Spleen (tissue), 11 donors: ENCODE data around the gene CDH15. TPM values are rescaled to one million over a fixed set of nuclear protein-coding genes. Genes with fewer than 3 reads are reported as not detected.

ENCODE experiments used
- DNase-seq: peaks from one replicate; pipeline ENCODE4 v3.0.0-alpha.2; 2020
- H3K27ac ChIP-seq, 8 donors: fragments of 200-600 bp; sonication (generic) in 7 of 8; 1 replicate in 4 of 8; 2 replicates in 4 of 8; pipeline versions ENCODE4 v1.5.0 to v1.8.0; 2016 to 2021; ENCODE audit warnings: inconsistent platforms in 4 of 8, mild to moderate bottlenecking in 4 of 8, moderate library complexity in 1 of 8
- H3K27me3 ChIP-seq, 7 donors: fragments of 200-600 bp; sonication (generic) in 6 of 7; replicated peaks in 1 of 7; 1 replicate in 4 of 7; 2 replicates in 3 of 7; pipeline versions ENCODE4 v1.5.0 to v1.8.0; 2016 to 2021; ENCODE audit warnings: inconsistent platforms in 3 of 7, mild to moderate bottlenecking in 1 of 7
- H3K36me3 ChIP-seq, 6 donors: fragments of 200-600 bp; sonication (generic) in 5 of 6; 1 replicate in 4 of 6; 2 replicates in 2 of 6; pipeline versions ENCODE4 v1.5.0 to v1.8.0; 2016 to 2021; ENCODE audit warnings: inconsistent platforms in 2 of 6
- H3K4me1 ChIP-seq, 6 donors: fragments of 200-600 bp; sonication (generic) in 5 of 6; 1 replicate in 3 of 6; 2 replicates in 3 of 6; pipeline versions ENCODE4 v1.5.0 to v1.8.0; 2016 to 2021; ENCODE audit warnings: inconsistent platforms in 3 of 6
- H3K4me3 ChIP-seq, 8 donors: fragments of 200-600 bp; sonication (generic) in 7 of 8; 1 replicate in 4 of 8; 2 replicates in 4 of 8; pipeline versions ENCODE4 v1.5.0 to v1.8.0; 2016 to 2021; ENCODE audit warnings: inconsistent platforms in 4 of 8, mild to moderate bottlenecking in 4 of 8, moderate library complexity in 2 of 8
- H3K9me3 ChIP-seq, 8 donors: fragments of 200-600 bp; sonication (generic) in 7 of 8; 1 replicate in 4 of 8; 2 replicates in 4 of 8; pipeline versions ENCODE4 v1.5.0 to v1.8.0; 2016 to 2021; ENCODE audit warnings: inconsistent platforms in 4 of 8
- POLR2A ChIP-seq, 3 donors: fragments of 450-650 bp; IDR thresholded peaks; one replicate each; pipeline ENCODE4 v1.5.1; 2017; ENCODE audit warnings: antibody characterized with exemption in 3 of 3, mild to moderate bottlenecking in 1 of 3
- POLR2AphosphoS5 ChIP-seq, 3 donors: sonication (generic); formaldehyde crosslinking; IDR thresholded peaks; one replicate each; pipeline ENCODE4 v1.5.1; 2017; ENCODE audit warnings: antibody characterized with exemption in 3 of 3
- WGBS, 5 donors: extraction: QIAGEN DNeasy Blood & Tissue Kit in 3 of 5; methylation state at CpG; one replicate each; pipeline versions ENCODE4 v1.1.5 to v1.1.7; 2013 to 2018; 5-methylcytosine and 5-hydroxymethylcytosine counted together
- intact Hi-C: fragments of 100-400 bp; cut with DNase I; formaldehyde crosslinking; loops from one replicate; pipeline ENCODE4 v1.15.0; 2023; ENCODE audit warnings: low total_unique reads
- polyA plus RNA-seq, 3 donors: library from polyadenylated mRNA; stranded (reverse); fragments of 200-250 nt; gene quantifications; one replicate each; pipeline ENCODE4 v1.2.1, GENCODE V29; 2013
- total RNA-seq, 7 donors: library from RNA; depleted of rRNA in 3 of 7; stranded (reverse); fragments of >200 nt in 3 of 7; fragmentation: NEBNext Ultra II Directional in 4 of 7; extraction: Animal tissue kit (Norgen Biotek cat#: 25700) in 4 of 7; gene quantifications; one replicate each; pipeline versions ENCODE4 v1.1.0 to v1.2.1, GENCODE V29; 2016 to 2021
- TF ChIP-seq, protein P1 (sequence below), 11 experiments: fragments of 200-600 bp in 7 of 11; fragments of 450-650 bp in 4 of 11; sonication (generic) in 4 of 11; IDR thresholded peaks in 8 of 11; conservative IDR thresholded peaks in 3 of 11; 1 replicate in 7 of 11; 2 replicates in 4 of 11; pipeline versions ENCODE4 v1.4.0 to v1.8.0; 2016 to 2021; ENCODE audit warnings: antibody characterized with exemption in 11 of 11, inconsistent platforms in 4 of 11, mild to moderate bottlenecking in 1 of 11
- donor health status: healthy with polysubstance abuse.
- donor health status: DM: no; HTN: no; CAD: no; lungs with moderate emphysema.
- donor health status: DM: no; HTN: no; CAD: no.
- donor health status: Bipolar disorder and iron deficiency.
- donor health status: healthy.
- donor health status: DM: no; HTN: no; CAD: no.
- donor health status: DM: yes; HTN: yes; CAD: no.

The CDH15 gene
- total and polyA plus RNA-seq, 10 donors, result 0.14 to 7.4 (median 1.2) TPM

DNA sequence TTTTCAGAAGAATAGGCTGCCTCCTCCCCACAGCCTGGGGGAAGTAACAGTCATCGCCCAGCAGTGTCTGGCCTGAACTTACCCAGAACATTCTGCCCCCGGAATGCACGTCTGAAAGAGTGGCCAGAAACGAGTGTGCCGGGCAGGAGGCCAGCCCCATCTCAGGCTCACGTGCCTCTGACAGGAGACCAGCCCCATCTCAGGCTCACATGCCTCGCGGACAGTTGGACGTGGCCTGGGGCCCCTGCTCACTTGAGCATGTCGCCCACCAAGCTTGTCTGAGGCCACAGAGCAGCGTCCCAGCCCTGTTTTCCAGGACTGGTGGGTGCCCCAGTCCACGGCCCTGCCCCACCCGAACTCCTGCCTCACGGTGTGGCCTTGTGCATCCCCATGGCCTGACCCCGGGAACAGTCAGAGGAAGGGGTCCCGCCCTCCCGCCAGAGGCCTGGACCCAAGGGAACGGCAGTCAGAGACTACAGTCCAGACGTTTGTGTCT is 16.3 kb upstream of the CDH15 start:
- Histone ChIP-seq H3K4me1 (peaks cover 9 to 37% (median 25%) of the 10 kb centered on the region in 6 donors), H3K4me3 (no peak overlapping the region), H3K27ac (peak overlapping the region in 6 of 8 donors; percentile 47 to 67 (median 54)), H3K9me3 (no peaks in the 10 kb centered on the region), H3K36me3 (peaks cover 0 to 30% (median 17%) of the 10 kb centered on the region in 6 donors), H3K27me3 (peaks cover 0 to 4% (median 0%) of the 10 kb centered on the region in 7 donors)
- DNase-seq, result no peak
- TF ChIP-seq, protein P1, sequence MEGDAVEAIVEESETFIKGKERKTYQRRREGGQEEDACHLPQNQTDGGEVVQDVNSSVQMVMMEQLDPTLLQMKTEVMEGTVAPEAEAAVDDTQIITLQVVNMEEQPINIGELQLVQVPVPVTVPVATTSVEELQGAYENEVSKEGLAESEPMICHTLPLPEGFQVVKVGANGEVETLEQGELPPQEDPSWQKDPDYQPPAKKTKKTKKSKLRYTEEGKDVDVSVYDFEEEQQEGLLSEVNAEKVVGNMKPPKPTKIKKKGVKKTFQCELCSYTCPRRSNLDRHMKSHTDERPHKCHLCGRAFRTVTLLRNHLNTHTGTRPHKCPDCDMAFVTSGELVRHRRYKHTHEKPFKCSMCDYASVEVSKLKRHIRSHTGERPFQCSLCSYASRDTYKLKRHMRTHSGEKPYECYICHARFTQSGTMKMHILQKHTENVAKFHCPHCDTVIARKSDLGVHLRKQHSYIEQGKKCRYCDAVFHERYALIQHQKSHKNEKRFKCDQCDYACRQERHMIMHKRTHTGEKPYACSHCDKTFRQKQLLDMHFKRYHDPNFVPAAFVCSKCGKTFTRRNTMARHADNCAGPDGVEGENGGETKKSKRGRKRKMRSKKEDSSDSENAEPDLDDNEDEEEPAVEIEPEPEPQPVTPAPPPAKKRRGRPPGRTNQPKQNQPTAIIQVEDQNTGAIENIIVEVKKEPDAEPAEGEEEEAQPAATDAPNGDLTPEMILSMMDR (IDR thresholded peaks at IDR 0.05 in 8 of 11, conservative IDR thresholded peaks at IDR 0.05 in 3 of 11), result no peak
- peak; percentile 61 to 80 (median 70) for TF ChIP-seq POLR2AphosphoS5 (IDR thresholded peaks at IDR 0.05)
- no peak for TF ChIP-seq POLR2A (IDR thresholded peaks at IDR 0.05)
- 34 to 60% (median 47%) methylated on average over 9 to 19 of the region's 19 CpGs for WGBS, 5 donors
- intact Hi-C loops, result no loop called here

DNA sequence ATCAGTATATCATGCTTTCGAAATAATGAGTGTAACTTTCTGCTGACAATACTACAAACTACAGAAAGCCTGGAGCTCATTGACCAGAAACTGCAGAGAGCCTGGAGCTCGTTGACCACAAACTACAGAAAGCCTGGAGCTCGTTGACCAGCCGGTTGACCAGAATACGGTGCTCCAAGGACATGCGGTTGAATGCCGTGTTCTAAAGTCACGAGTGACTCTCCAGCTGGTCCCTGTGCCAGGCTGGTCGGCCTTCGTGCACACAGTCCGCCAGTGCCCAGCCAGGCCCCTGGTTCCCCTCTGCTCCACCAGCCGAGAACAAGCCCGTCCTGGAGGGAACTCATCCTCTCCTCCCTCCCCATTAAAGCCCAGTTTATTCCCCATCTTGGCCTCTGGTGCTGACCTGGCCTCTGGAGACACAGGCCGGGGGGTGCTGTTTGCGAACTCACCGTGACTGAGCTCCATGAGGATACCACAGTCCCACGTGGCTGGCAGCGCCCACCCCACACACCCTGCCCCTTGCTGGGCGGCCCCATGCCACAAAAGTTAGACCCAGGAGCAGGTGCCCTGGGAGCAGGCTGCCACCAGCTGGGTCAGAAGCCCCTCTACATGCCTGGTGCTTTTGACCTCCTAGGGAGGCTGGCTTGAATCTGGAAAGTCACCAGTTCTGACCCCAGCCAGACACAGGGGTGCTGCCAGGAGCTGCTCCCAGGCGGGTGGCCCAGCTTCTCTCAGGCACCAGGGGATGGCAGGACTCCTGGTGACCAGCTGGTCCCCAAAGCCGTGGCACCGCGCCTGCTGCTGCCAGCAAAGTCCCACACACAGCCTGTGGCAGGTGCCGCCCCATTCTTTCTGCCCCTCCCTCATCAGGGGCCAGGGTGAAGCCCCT is 15.5 kb upstream of the CDH15 start:
- no peak for DNase-seq
- WGBS, 5 donors, result 44 to 67% (median 55%) methylated on average over 16 to 24 of the region's 24 CpGs
- intact Hi-C loops, result no loop called here
- peak overlapping the region in 5 of 8 donors; percentile 17 to 67 (median 51) for H3K27ac ChIP-seq
- peaks cover 9 to 37% (median 25%) of the 10 kb centered on the region in 6 donors for H3K4me1 ChIP-seq
- H3K27me3 ChIP-seq, result peaks cover 0 to 7% (median 0%) of the 10 kb centered on the region in 7 donors
- peaks cover 0 to 22% (median 9%) of the 10 kb centered on the region in 6 donors for H3K36me3 ChIP-seq
- H3K4me3 ChIP-seq, result no peak overlapping the region
- no peaks in the 10 kb centered on the region for H3K9me3 ChIP-seq
- TF ChIP-seq POLR2A (IDR thresholded peaks at IDR 0.05) (no peak), POLR2AphosphoS5 (IDR thresholded peaks at IDR 0.05) (peak; percentile 27 to 70 (median 47))

DNA sequence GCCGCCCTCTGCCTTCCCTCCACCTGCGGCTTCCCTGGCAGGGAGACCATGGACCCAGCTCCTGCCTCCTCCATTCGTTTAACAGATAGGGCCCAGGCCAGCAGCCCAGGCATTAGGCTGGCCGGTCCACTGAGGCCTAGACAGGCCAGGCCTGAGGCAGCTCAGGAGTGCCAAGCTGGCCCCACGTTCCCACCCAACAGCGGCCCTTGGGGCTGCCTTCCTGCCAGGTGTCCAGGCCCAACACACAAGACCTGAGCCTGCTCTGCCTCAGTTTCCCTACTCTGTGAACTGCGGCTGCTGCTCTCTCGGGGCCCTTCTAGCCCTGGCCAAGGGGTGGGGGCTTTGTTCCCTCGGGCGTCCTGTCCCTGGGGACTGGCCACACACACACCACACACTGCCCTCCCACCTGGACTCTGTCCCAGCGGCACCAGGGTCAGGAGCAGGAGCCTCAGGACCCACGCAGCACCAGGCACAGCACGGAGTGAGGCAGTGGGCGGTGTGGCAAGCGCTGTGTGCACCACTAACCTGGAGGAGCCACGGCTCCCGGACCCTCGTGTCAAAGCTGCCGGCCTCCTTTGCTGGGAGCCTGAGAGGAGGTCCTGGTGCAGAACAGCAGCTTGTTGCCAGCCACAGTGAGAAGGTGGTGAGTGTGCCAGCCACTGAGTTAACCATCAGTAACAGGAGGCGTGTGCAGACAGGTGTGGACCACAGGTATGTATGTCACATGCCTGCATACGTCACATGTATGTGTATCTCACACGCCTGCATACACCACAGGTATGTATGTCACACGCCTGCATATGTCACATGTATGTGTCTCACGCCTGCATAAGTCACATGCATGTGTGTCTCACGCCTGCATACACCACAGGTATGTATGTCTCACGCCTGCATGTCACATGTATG is 14.6 kb upstream of the CDH15 start:
- TF ChIP-seq POLR2A (IDR thresholded peaks at IDR 0.05) (no peak), POLR2AphosphoS5 (IDR thresholded peaks at IDR 0.05) (peak in 2 of 3 donors; percentile 23 to 63)
- TF ChIP-seq, protein P1 (IDR thresholded peaks at IDR 0.05 in 8 of 11, conservative IDR thresholded peaks at IDR 0.05 in 3 of 11), result no peak
- Histone ChIP-seq H3K4me1 (peaks cover 9 to 37% (median 25%) of the 10 kb centered on the region in 6 donors), H3K4me3 (no peak overlapping the region), H3K27me3 (peaks cover 0 to 15% (median 0%) of the 10 kb centered on the region in 7 donors), H3K9me3 (no peaks in the 10 kb centered on the region), H3K36me3 (peaks cover 0 to 13% (median 2%) of the 10 kb centered on the region in 6 donors), H3K27ac (peak overlapping the region in 3 of 8 donors; percentile 30 to 67 (median 51))
- intact Hi-C loops, result no loop called here
- 71 to 83% (median 80%) methylated on average over 16 to 26 of the region's 26 CpGs for WGBS, 5 donors
- DNase-seq, result no peak

DNA sequence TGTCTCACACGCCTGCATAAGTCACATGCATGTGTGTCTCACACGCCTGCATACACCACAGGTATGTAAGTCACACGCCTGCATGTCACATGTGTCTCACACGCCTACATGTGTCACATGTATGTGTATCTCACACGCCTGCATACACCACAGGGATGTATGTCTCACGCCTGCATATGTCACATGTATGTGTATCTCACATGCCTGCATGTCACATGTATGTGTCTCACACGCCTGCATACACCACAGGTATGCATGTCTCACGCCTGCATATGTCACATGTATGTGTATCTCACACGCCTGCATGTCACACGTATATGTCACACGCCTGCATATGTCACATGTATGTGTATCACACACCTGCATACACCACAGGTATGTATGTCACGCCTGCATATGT is 13.8 kb upstream of the CDH15 start:
- H3K27ac ChIP-seq, result no peak overlapping the region
- TF ChIP-seq, protein P1 (IDR thresholded peaks at IDR 0.05 in 8 of 11, conservative IDR thresholded peaks at IDR 0.05 in 3 of 11), result no peak
- no peak for TF ChIP-seq POLR2AphosphoS5 (IDR thresholded peaks at IDR 0.05)
- no peak for TF ChIP-seq POLR2A (IDR thresholded peaks at IDR 0.05)
- no peak overlapping the region for H3K4me3 ChIP-seq
- peaks cover 9 to 37% (median 25%) of the 10 kb centered on the region in 6 donors for H3K4me1 ChIP-seq
- DNase-seq, result no peak
- H3K27me3 ChIP-seq, result peaks cover 0 to 19% (median 0%) of the 10 kb centered on the region in 7 donors
- peaks cover 0 to 5% (median 0%) of the 10 kb centered on the region in 6 donors for H3K36me3 ChIP-seq
- H3K9me3 ChIP-seq, result no peaks in the 10 kb centered on the region
- 92 to 95% (median 93%) methylated on average over 12 of the region's 12 CpGs for WGBS, 5 donors
- intact Hi-C loops, result no loop called here
